Nephron (organoid): ENCODE measurements around the gene MAGI1.

Source experiments
- H3K27ac Mint-ChIP-seq, 3 experiments: 2 replicates each; pipeline ENCODE4 v1.8.0; 2020; ENCODE audit warnings: mixed read lengths in 3 of 3, mild to moderate bottlenecking in 2 of 3, moderate library complexity in 1 of 3
- H3K27me3 Mint-ChIP-seq: 2 replicates; pipeline ENCODE4 v1.8.0; 2021; ENCODE audit warnings: low read depth, mild to moderate bottlenecking, moderate library complexity, mixed read lengths
- H3K36me3 Mint-ChIP-seq: 2 replicates; pipeline ENCODE4 v1.8.0; 2020; ENCODE audit warnings: low read depth, mixed read lengths
- H3K4me1 Mint-ChIP-seq: 2 replicates; pipeline ENCODE4 v1.8.0; 2020; ENCODE audit warnings: mixed read lengths
- H3K4me3 Mint-ChIP-seq, 3 experiments: 2 replicates each; pipeline ENCODE4 v1.8.0; 2020; ENCODE audit warnings: mild to moderate bottlenecking in 3 of 3, mixed read lengths in 3 of 3, moderate library complexity in 2 of 3
- H3K9me3 Mint-ChIP-seq: 2 replicates; pipeline ENCODE4 v1.8.0; 2020; ENCODE audit warnings: mixed read lengths
- CTCF ChIP-seq, 3 experiments: fragments of 200-600 bp; sonication (generic); IDR thresholded peaks; one replicate each; pipeline ENCODE4 v1.5.0; 2021; ENCODE audit warnings: antibody characterized with exemption in 3 of 3; ENCODE audit not compliant: unreplicated experiment in 3 of 3

MAGI1 gene

GRCh38 chr3:65741540-65741939 lies 297.2 kb downstream of the MAGI1 start:
- Mint-ChIP-seq H3K27me3 (no peaks in the 10 kb centered on the region), H3K9me3 (no peaks in the 10 kb centered on the region), H3K4me1 (peaks cover 8% of the 10 kb centered on the region), H3K27ac (no peak overlapping the region), H3K36me3 (no peaks in the 10 kb centered on the region), H3K4me3 (no peak overlapping the region)
- TF ChIP-seq CTCF (IDR thresholded peaks at IDR 0.05; ENCODE audit: unreplicated experiment in 3 of 3): no peak

- Mint-ChIP-seq H3K27me3 (no peaks in the 10 kb centered on the region), H3K4me1 (peaks cover 17% of the 10 kb centered on the region), H3K9me3 (no peaks in the 10 kb centered on the region), H3K27ac (no peak overlapping the region), H3K36me3 (no peaks in the 10 kb centered on the region), H3K4me3 (no peak overlapping the region)
- no peak for TF ChIP-seq CTCF (IDR thresholded peaks at IDR 0.05; ENCODE audit: unreplicated experiment in 3 of 3)
Measured at GRCh38 chr3:65739901-65740541, 298.7 kb downstream of the MAGI1 start.

GRCh38 chr3:65734792-65735191 lies 303.9 kb downstream of the MAGI1 start:
- H3K27ac Mint-ChIP-seq: no peak overlapping the region
- H3K9me3 Mint-ChIP-seq: no peaks in the 10 kb centered on the region
- H3K27me3 Mint-ChIP-seq: no peaks in the 10 kb centered on the region
- H3K4me1 Mint-ChIP-seq: peaks cover 40% of the 10 kb centered on the region
- no peak for TF ChIP-seq CTCF (IDR thresholded peaks at IDR 0.05; ENCODE audit: unreplicated experiment in 3 of 3)
- no peak overlapping the region for H3K4me3 Mint-ChIP-seq
- no peaks in the 10 kb centered on the region for H3K36me3 Mint-ChIP-seq

- H3K27ac Mint-ChIP-seq: no peak overlapping the region
- TF ChIP-seq CTCF (IDR thresholded peaks at IDR 0.05; ENCODE audit: unreplicated experiment in 3 of 3): no peak
- no peak overlapping the region for H3K4me3 Mint-ChIP-seq
- H3K4me1 Mint-ChIP-seq: peaks cover 44% of the 10 kb centered on the region
- H3K27me3 Mint-ChIP-seq: no peaks in the 10 kb centered on the region
- H3K36me3 Mint-ChIP-seq: no peaks in the 10 kb centered on the region
- no peaks in the 10 kb centered on the region for H3K9me3 Mint-ChIP-seq
Measured at GRCh38 chr3:65734382-65734781, 304.3 kb downstream of the MAGI1 start.

GRCh38 chr3:65733459-65733858 lies 305.3 kb downstream of the MAGI1 start:
- no peak for TF ChIP-seq CTCF (IDR thresholded peaks at IDR 0.05; ENCODE audit: unreplicated experiment in 3 of 3)
- Mint-ChIP-seq H3K4me3 (no peak overlapping the region), H3K27me3 (no peaks in the 10 kb centered on the region), H3K4me1 (peaks cover 54% of the 10 kb centered on the region), H3K9me3 (no peaks in the 10 kb centered on the region), H3K36me3 (no peaks in the 10 kb centered on the region), H3K27ac (peak overlapping the region in 1 of 3 experiments; percentile 19)
